ENCODE data around the gene ZNF716.
"Not testable (repeated sequence)": the region's sequence is repeated elsewhere in the genome, so short reads cannot be mapped to it uniquely, and the experiment has no call there.

The ZNF716 gene

GRCh38 chr7:57427594-57427993 lies 22.4 kb upstream of the ZNF716 start:
- no peak for DNase-seq
- Mint-ChIP-seq H3K27me3 (ENCODE audit: low read depth, poor library complexity) (no peaks in the 10 kb centered on the region), H3K4me3 (no peak overlapping the region), H3K36me3 (ENCODE audit: low read depth) (no peaks in the 10 kb centered on the region), H3K9me3 (peaks cover 74% of the 10 kb centered on the region), H3K4me1 (no peaks in the 10 kb centered on the region), H3K27ac (no peak overlapping the region)
- no peak for TF ChIP-seq CTCF (IDR thresholded peaks at IDR 0.05)

- no peaks in the 10 kb centered on the region for H3K4me1 Mint-ChIP-seq
- TF ChIP-seq CTCF (IDR thresholded peaks at IDR 0.05), result no peak
These were observed 17.4 kb upstream of the ZNF716 start for GRCh38 chr7:57432583-57432982.

GRCh38 chr7:57437581-57437980 lies 12.4 kb upstream of the ZNF716 start:
- no peak for TF ChIP-seq CTCF (IDR thresholded peaks at IDR 0.05)
- H3K36me3 Mint-ChIP-seq (ENCODE audit: low read depth), result no peaks in the 10 kb centered on the region
- H3K9me3 Mint-ChIP-seq, result peaks cover 81% of the 10 kb centered on the region
- H3K4me3 Mint-ChIP-seq, result no peak overlapping the region
- DNase-seq, result no peak
- no peaks in the 10 kb centered on the region for H3K27me3 Mint-ChIP-seq (ENCODE audit: low read depth, poor library complexity)
- no peaks in the 10 kb centered on the region for H3K4me1 Mint-ChIP-seq
- H3K27ac Mint-ChIP-seq, result no peak overlapping the region

More at GRCh38 chr7:57432583-57432982, 17.4 kb upstream of the ZNF716 start:
- Mint-ChIP-seq H3K36me3 (ENCODE audit: low read depth) (no peaks in the 10 kb centered on the region), H3K4me3 (no peak overlapping the region), H3K9me3 (peaks cover 88% of the 10 kb centered on the region), H3K27me3 (ENCODE audit: low read depth, poor library complexity) (no peaks in the 10 kb centered on the region), H3K27ac (no peak overlapping the region)
- DNase-seq, result no peak

GRCh38 chr7:57438244-57438643 lies 11.7 kb upstream of the ZNF716 start:
- no peaks in the 10 kb centered on the region for H3K4me1 Mint-ChIP-seq
- TF ChIP-seq CTCF (IDR thresholded peaks at IDR 0.05), result no peak
- H3K27me3 Mint-ChIP-seq (ENCODE audit: low read depth, poor library complexity), result no peaks in the 10 kb centered on the region
- peaks cover 80% of the 10 kb centered on the region for H3K9me3 Mint-ChIP-seq
- H3K36me3 Mint-ChIP-seq (ENCODE audit: low read depth), result no peaks in the 10 kb centered on the region
- H3K27ac Mint-ChIP-seq, result no peak overlapping the region
- no peak for DNase-seq
- H3K4me3 Mint-ChIP-seq, result no peak overlapping the region

- no peak overlapping the region for H3K27ac Mint-ChIP-seq
- H3K27me3 Mint-ChIP-seq (ENCODE audit: low read depth, poor library complexity), result no peaks in the 10 kb centered on the region
- no peaks in the 10 kb centered on the region for H3K4me1 Mint-ChIP-seq
- no peak for TF ChIP-seq CTCF (IDR thresholded peaks at IDR 0.05)
- peaks cover 74% of the 10 kb centered on the region for H3K9me3 Mint-ChIP-seq
- no peak for DNase-seq
- no peaks in the 10 kb centered on the region for H3K36me3 Mint-ChIP-seq (ENCODE audit: low read depth)
- no peak overlapping the region for H3K4me3 Mint-ChIP-seq
These were observed 6.4 kb upstream of the ZNF716 start for GRCh38 chr7:57443567-57443966.

GRCh38 chr7:57469186-57469828 lies 19.3 kb downstream of the ZNF716 start:
- H3K36me3 Mint-ChIP-seq (ENCODE audit: low read depth); H3K4me3 Mint-ChIP-seq; H3K27me3 Mint-ChIP-seq (ENCODE audit: low read depth, poor library complexity); H3K27ac Mint-ChIP-seq; H3K4me1 Mint-ChIP-seq; DNase-seq: not testable (repeated sequence)
- H3K9me3 Mint-ChIP-seq, result peaks cover 84% of the 10 kb centered on the region

- not testable (repeated sequence) for H3K27ac Mint-ChIP-seq; H3K36me3 Mint-ChIP-seq (ENCODE audit: low read depth); H3K27me3 Mint-ChIP-seq (ENCODE audit: low read depth, poor library complexity); H3K4me3 Mint-ChIP-seq; DNase-seq; H3K4me1 Mint-ChIP-seq
- peaks cover 34% of the 10 kb centered on the region for H3K9me3 Mint-ChIP-seq
These were observed 30.3 kb downstream of the ZNF716 start for GRCh38 chr7:57480304-57480703.

- not testable (repeated sequence) for H3K4me1 Mint-ChIP-seq; DNase-seq; H3K27me3 Mint-ChIP-seq (ENCODE audit: low read depth, poor library complexity); H3K4me3 Mint-ChIP-seq; H3K36me3 Mint-ChIP-seq (ENCODE audit: low read depth); H3K9me3 Mint-ChIP-seq; H3K27ac Mint-ChIP-seq
These were observed 35.0 kb downstream of the ZNF716 start for GRCh38 chr7:57485022-57485421.

All from nephron progenitor cell (in vitro differentiated cells).